GM21576 (cell line): ENCODE results near the gene U2SURP.

Experiments used
- ATAC-seq: cut with Tn5 transposase; IDR thresholded peaks from one replicate; pipeline ENCODE4 v1.9.1; 2021; ENCODE audit warnings: mild to moderate bottlenecking, moderate library complexity; ENCODE audit not compliant: unreplicated experiment

The U2SURP gene

GRCh38 chr3:143001369-143002082, at the start of gene U2SURP:
Gene U2SURP (plus strand): TSS chr3:143001570. CDS start chr3:143001629, 59 bp downstream.
- ATAC-seq = peak; percentile 83

GRCh38 chr3:142951794-142952193, 49.6 kb upstream of the U2SURP start:
- ATAC-seq = no peak

- ATAC-seq = no peak
Observed at GRCh38 chr3:142952272-142953193, 48.8 kb upstream of the U2SURP start.

- ATAC-seq = no peak
Observed at GRCh38 chr3:142953443-142953842, 47.9 kb upstream of the U2SURP start.

GRCh38 chr3:142958707-142959106, 42.7 kb upstream of the U2SURP start:
- ATAC-seq = no peak

GRCh38 chr3:142960322-142960850, 41.0 kb upstream of the U2SURP start:
- no peak for ATAC-seq

- no peak for ATAC-seq
Observed at GRCh38 chr3:142961539-142961938, 39.8 kb upstream of the U2SURP start.

GRCh38 chr3:142962175-142962519, 39.2 kb upstream of the U2SURP start:
- ATAC-seq = no peak

GRCh38 chr3:142962520-142963233, 38.7 kb upstream of the U2SURP start:
- no peak for ATAC-seq

- no peak for ATAC-seq
Observed at GRCh38 chr3:142963234-142963515, 38.2 kb upstream of the U2SURP start.

- ATAC-seq = no peak
Observed at GRCh38 chr3:142963516-142964448, 37.6 kb upstream of the U2SURP start, which contains the start of gene PAQR9. Gene PAQR9 (minus strand): TSS chr3:142963674. CDS start chr3:142963336, 338 bp downstream.

- no peak for ATAC-seq
Observed at GRCh38 chr3:142965581-142965980, 35.8 kb upstream of the U2SURP start.

- ATAC-seq = no peak
Observed at GRCh38 chr3:142966808-142967207, 34.6 kb upstream of the U2SURP start.

- ATAC-seq = no peak
Observed at GRCh38 chr3:142968319-142969025, 32.9 kb upstream of the U2SURP start.

GRCh38 chr3:142971431-142971830, 29.9 kb upstream of the U2SURP start:
- ATAC-seq = no peak

GRCh38 chr3:142972092-142972753, 29.1 kb upstream of the U2SURP start:
- no peak for ATAC-seq

GRCh38 chr3:142973217-142974009, 28.0 kb upstream of the U2SURP start:
- ATAC-seq = no peak

GRCh38 chr3:142975316-142975995, 25.9 kb upstream of the U2SURP start:
- ATAC-seq = no peak
